Measurements from ENCODE around the gene CBX1. TPM values are rescaled to one million over a fixed set of nuclear protein-coding genes. Genes with fewer than 3 reads are reported as not detected.

CBX1 gene
- total and polyA plus RNA-seq, 2 of the 13 experiments (the other 11 are each of a cell fraction or from before 2014, with no cell fraction given): 17.8 to 108 TPM

- TF ChIP-seq GLI4 (CRISPR knock-in tag; IDR thresholded peaks at IDR 0.05; ENCODE audit: borderline replicate concordance) (no peak), FOXK1 (CRISPR knock-in tag; IDR thresholded peaks at IDR 0.05; ENCODE audit: borderline replicate concordance, low read depth) (peak; percentile 73; the same call in 1 of the 2 replicates), FOXA3 (CRISPR knock-in tag; IDR thresholded peaks at IDR 0.05) (peak; percentile 74), ZMAT5 (CRISPR knock-in tag; IDR thresholded peaks at IDR 0.05; ENCODE audit: borderline replicate concordance, low read depth) (no peak), MIER2 (CRISPR knock-in tag; IDR thresholded peaks at IDR 0.05) (no peak), ZNF383 (CRISPR knock-in tag; IDR thresholded peaks at IDR 0.05; ENCODE audit: borderline replicate concordance) (no peak), THRA (CRISPR knock-in tag; IDR thresholded peaks at IDR 0.05; ENCODE audit: borderline replicate concordance) (no peak), ZNF296 (CRISPR knock-in tag; conservative IDR thresholded peaks at IDR 0.05) (no peak), ZNF34 (CRISPR knock-in tag; IDR thresholded peaks at IDR 0.05; ENCODE audit: borderline replicate concordance) (no peak), SKI (IDR thresholded peaks at IDR 0.05; ENCODE audit: partially characterized antibody) (peak; percentile 15), ARNT2 (CRISPR knock-in tag; IDR thresholded peaks at IDR 0.05; ENCODE audit: low read depth) (no peak), RFX3 (CRISPR knock-in tag; IDR thresholded peaks at IDR 0.05) (peak; percentile 55), NR2F1 (CRISPR knock-in tag; IDR thresholded peaks at IDR 0.05) (peak in 1 of 2 experiments; percentile 52; a peak in 1 of 4 replicates), HIVEP1 (CRISPR knock-in tag; IDR thresholded peaks at IDR 0.05) (no peak), POGZ (CRISPR knock-in tag; IDR thresholded peaks at IDR 0.05) (0 out of 2 replicates have a peak, but pooled peaks have one; percentile 4), MEF2D (CRISPR knock-in tag; IDR thresholded peaks at IDR 0.05) (peak; percentile 22; the same call in 1 of the 2 replicates), CTCF (CRISPR knock-in tag; IDR thresholded peaks at IDR 0.05) (peak; percentile 16; the same call in 1 of the 2 replicates), TGIF2 (CRISPR knock-in tag; IDR thresholded peaks at IDR 0.05) (0 out of 2 replicates have a peak, but pooled peaks have one; percentile 62), ARID5B (CRISPR knock-in tag; IDR thresholded peaks at IDR 0.05) (0 out of 2 replicates have a peak, but pooled peaks have one; percentile 16), MXD3 (CRISPR knock-in tag; IDR thresholded peaks at IDR 0.05) (no peak), ZFP41 (CRISPR knock-in tag; IDR thresholded peaks at IDR 0.05; ENCODE audit: borderline replicate concordance) (peak; percentile 54; the same call in 1 of the 2 replicates)
Observed at GRCh38 chr17:48051706-48052486, 49.4 kb downstream of the CBX1 start (continued).
